ENCODE results near the gene MTMR10.

GRCh38 chr15:30917013-30917412, 74.4 kb downstream of the MTMR10 start:
- TF ChIP-seq POLR2A (IDR thresholded peaks at IDR 0.05) (no peak), CTCF (IDR thresholded peaks at IDR 0.05) (no peak)
